BJ (cell line): ENCODE measurements around the gene TBC1D9. TPM values are rescaled to one million over a fixed set of nuclear protein-coding genes. Genes with fewer than 3 reads are reported as not detected.

Experiments
- CTCF ChIA-PET: fragments of 350-600 bp; formaldehyde crosslinking; extraction: SDS; loops from one replicate; lab custom pipeline; 2021; ENCODE audit warnings: antibody characterized with exemption, inconsistent platforms; lab: Yijun Ruan, JAX
- POLR2A ChIA-PET: fragments of 300-600 bp; sonication (Branson Sonifier 250); formaldehyde crosslinking; extraction: SDS; loops from one replicate; lab custom pipeline; 2021; ENCODE audit warnings: antibody characterized with exemption; lab: Charles Lee
- DNase-seq: peaks from one replicate; pipeline ENCODE4 v3.0.0-alpha.2; 2011; ENCODE audit warnings: low read depth
- H3K27me3 ChIP-seq: 2 replicates; pipeline ENCODE4 v1.6.0; 2011; ENCODE audit warnings: low read length; ENCODE audit not compliant: control insufficient read depth, insufficient read depth
- H3K36me3 ChIP-seq: 2 replicates; pipeline ENCODE4 v1.5.1; 2011; ENCODE audit warnings: low read length; ENCODE audit not compliant: control insufficient read depth, insufficient read depth
- H3K4me3 ChIP-seq: 2 replicates; pipeline ENCODE4 v1.5.1; 2011; ENCODE audit warnings: low read depth, mild to moderate bottlenecking, control low read depth, low read length
- polyA plus RNA-seq: library from polyadenylated mRNA; depleted of rRNA; stranded (reverse); fragments of >200 nt; gene quantifications from 2 replicates; pipeline ENCODE4 v1.2.3, GENCODE V29; 2011
- TF ChIP-seq, protein P1 (sequence below): IDR thresholded peaks from 2 replicates; pipeline ENCODE4 v1.5.1; 2011; ENCODE audit warnings: low read depth, mild to moderate bottlenecking, control low read depth, inconsistent platforms, low read length, moderate library complexity; ENCODE audit not compliant: insufficient read depth

Gene TBC1D9
- polyA plus RNA-seq, 1 experiment = 12.0 TPM

DNA sequence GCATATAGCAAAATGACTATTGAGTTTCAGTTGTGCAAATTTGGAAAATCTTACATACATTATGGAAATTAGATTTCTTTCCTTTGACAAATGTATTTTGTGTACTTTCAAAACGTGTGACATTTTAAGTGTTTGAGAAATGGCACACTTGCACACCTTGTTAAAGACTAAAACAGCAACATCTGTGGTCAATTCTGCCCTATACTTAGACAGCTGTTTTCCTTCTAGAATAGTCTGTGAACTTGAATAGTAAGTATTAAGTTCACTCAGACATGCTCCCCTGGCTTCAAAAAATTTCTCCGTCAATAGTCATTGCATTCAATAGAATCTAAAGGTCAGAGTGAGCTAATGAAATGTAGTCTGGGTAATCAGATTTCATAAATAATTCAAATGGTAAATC, 21.7 kb upstream of the TBC1D9 start:
- Histone ChIP-seq H3K27me3 (0 out of 2 replicates have a peak, but pooled peaks cover 2% of the 10 kb centered on the region), H3K36me3 (no peaks in the 10 kb centered on the region), H3K4me3 (no peak overlapping the region)
- CTCF ChIA-PET = no interaction called here
- no peak for DNase-seq
- TF ChIP-seq, protein P1, sequence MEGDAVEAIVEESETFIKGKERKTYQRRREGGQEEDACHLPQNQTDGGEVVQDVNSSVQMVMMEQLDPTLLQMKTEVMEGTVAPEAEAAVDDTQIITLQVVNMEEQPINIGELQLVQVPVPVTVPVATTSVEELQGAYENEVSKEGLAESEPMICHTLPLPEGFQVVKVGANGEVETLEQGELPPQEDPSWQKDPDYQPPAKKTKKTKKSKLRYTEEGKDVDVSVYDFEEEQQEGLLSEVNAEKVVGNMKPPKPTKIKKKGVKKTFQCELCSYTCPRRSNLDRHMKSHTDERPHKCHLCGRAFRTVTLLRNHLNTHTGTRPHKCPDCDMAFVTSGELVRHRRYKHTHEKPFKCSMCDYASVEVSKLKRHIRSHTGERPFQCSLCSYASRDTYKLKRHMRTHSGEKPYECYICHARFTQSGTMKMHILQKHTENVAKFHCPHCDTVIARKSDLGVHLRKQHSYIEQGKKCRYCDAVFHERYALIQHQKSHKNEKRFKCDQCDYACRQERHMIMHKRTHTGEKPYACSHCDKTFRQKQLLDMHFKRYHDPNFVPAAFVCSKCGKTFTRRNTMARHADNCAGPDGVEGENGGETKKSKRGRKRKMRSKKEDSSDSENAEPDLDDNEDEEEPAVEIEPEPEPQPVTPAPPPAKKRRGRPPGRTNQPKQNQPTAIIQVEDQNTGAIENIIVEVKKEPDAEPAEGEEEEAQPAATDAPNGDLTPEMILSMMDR = no peak
- POLR2A ChIA-PET = no interaction called here

DNA sequence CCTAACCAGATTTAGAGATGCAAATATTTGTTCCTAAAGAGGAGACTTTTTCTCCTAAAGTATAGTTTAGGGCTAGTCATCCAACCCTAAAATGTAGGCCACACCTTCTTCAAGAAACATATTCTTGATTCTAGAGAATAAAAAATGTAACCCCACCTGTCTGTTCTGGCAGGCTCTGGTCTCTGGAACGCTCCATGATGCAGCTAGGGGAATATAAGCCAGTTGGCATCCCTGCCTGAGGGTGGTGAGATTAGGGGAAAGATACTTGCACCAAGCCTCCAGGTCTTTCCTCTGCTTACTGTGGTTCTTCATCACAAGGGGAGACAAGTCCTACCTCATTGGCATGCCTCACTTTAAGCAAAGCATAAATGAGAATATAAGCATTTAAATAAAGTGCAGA, 21.2 kb upstream of the TBC1D9 start:
- TF ChIP-seq, protein P1 = no peak
- Histone ChIP-seq H3K27me3 (0 out of 2 replicates have a peak, but pooled peaks cover 2% of the 10 kb centered on the region), H3K4me3 (no peak overlapping the region), H3K36me3 (no peaks in the 10 kb centered on the region)
- no peak for DNase-seq
- ChIA-PET POLR2A (no interaction called here), CTCF (no interaction called here)

DNA sequence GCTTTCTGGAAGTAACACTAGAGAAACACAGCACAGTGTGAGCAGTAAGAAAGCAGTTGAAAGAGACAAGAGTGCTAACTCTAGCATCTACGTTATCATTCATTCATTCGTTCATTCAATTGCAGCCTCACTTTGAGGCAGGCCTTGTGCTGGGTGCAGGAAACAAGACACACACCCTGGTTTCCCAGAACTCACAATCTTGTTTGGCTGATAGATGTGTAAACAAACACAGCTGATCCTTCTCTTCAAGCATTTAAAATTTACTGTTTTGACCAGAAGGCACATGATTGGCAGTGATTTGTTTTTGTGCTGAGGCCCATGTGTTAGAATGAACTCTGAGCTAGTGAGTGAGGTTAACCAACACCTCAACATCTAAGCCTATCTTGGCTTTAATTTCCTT, 20.4 kb upstream of the TBC1D9 start:
- Histone ChIP-seq H3K36me3 (no peaks in the 10 kb centered on the region), H3K4me3 (no peak overlapping the region), H3K27me3 (0 out of 2 replicates have a peak, but pooled peaks cover 3% of the 10 kb centered on the region)
- POLR2A ChIA-PET = no interaction called here
- no peak for DNase-seq
- TF ChIP-seq, protein P1 = no peak
- CTCF ChIA-PET = no interaction called here

DNA sequence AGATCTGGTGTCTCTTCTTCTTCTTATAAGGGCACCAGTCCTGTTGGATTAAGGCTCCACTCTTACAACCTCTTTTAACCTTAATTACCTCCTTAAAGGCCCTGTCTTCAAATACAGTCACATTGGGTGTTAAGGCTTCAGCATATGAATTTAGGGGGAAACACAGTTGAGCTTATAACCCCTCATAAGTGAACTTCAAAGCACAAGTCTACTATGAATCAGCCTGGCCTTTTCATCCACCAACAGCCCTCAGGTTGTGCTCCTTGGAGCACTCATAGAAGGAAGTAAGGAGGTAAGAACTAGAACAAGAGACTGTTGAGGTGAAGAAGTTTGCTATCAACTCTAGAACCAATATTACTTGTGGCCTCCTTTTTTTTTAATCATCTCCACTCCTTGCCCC, 18.8 kb upstream of the TBC1D9 start:
- ChIA-PET POLR2A (no interaction called here), CTCF (no interaction called here)
- Histone ChIP-seq H3K27me3 (0 out of 2 replicates have a peak, but pooled peaks cover 3% of the 10 kb centered on the region), H3K36me3 (no peaks in the 10 kb centered on the region), H3K4me3 (no peak overlapping the region)
- TF ChIP-seq, protein P1 = no peak
- DNase-seq = no peak

GRCh38 chr4:140774510-140774909, 18.3 kb upstream of the TBC1D9 start:
- Histone ChIP-seq H3K4me3 (no peak overlapping the region), H3K36me3 (no peaks in the 10 kb centered on the region), H3K27me3 (0 out of 2 replicates have a peak, but pooled peaks cover 3% of the 10 kb centered on the region)
- CTCF ChIA-PET = no interaction called here
- no peak for DNase-seq
- POLR2A ChIA-PET = no interaction called here
- TF ChIP-seq, protein P1 = no peak
